IPS DF 6.9 (cell line): ENCODE results near the gene MACF1.

ENCODE experiments used
- DNase-seq: peaks from one replicate; pipeline ENCODE4 v3.0.0-alpha.2; 2013; ENCODE audit warnings: low read depth, low spot score
- H3K27ac ChIP-seq: one replicate; pipeline ENCODE4 v1.5.1; 2013; ENCODE audit warnings: low read length, control low read depth
- H3K27me3 ChIP-seq: 2 replicates; pipeline ENCODE4 v1.6.1; 2013; ENCODE audit warnings: mild to moderate bottlenecking, low read length; ENCODE audit not compliant: control insufficient read depth, insufficient read depth
- H3K36me3 ChIP-seq: 2 replicates; pipeline ENCODE4 v1.6.1; 2013; ENCODE audit warnings: low read length; ENCODE audit not compliant: control insufficient read depth, insufficient read depth
- H3K4me1 ChIP-seq: 2 replicates; pipeline ENCODE4 v1.6.1; 2013; ENCODE audit warnings: low read length; ENCODE audit not compliant: control insufficient read depth, insufficient read depth
- H3K4me3 ChIP-seq: 2 replicates; pipeline ENCODE4 v1.5.1; 2013; ENCODE audit warnings: mild to moderate bottlenecking, low read length
- H3K9me3 ChIP-seq: 2 replicates; pipeline ENCODE4 v1.6.1; 2013; ENCODE audit warnings: low read length, inconsistent platforms; ENCODE audit not compliant: control insufficient read depth, insufficient read depth
- WGBS: extraction: QIAGEN DNeasy Blood & Tissue Kit; methylation state at CpG from one replicate; pipeline ENCODE4 v1.1.7; 2013; ENCODE audit warnings: mixed read lengths, missing lambda C conversion rate; ENCODE audit not compliant: insufficient read length, insufficient coverage; 5-methylcytosine and 5-hydroxymethylcytosine counted together

MACF1 gene

GRCh38 chr1:39348278-39348677 is 143.8 kb downstream of the MACF1 start:
- no peak for DNase-seq
- no CpG with 5 or more reads among the region's 1 CpG for WGBS
- H3K9me3 ChIP-seq: no peaks in the 10 kb centered on the region
- no peaks in the 10 kb centered on the region for H3K4me1 ChIP-seq
- no peak overlapping the region for H3K4me3 ChIP-seq
- no peaks in the 10 kb centered on the region; the same call in 1 of the 2 replicates for H3K27me3 ChIP-seq
- no peak overlapping the region for H3K27ac ChIP-seq
- peaks cover 16% of the 10 kb centered on the region for H3K36me3 ChIP-seq

DNA sequence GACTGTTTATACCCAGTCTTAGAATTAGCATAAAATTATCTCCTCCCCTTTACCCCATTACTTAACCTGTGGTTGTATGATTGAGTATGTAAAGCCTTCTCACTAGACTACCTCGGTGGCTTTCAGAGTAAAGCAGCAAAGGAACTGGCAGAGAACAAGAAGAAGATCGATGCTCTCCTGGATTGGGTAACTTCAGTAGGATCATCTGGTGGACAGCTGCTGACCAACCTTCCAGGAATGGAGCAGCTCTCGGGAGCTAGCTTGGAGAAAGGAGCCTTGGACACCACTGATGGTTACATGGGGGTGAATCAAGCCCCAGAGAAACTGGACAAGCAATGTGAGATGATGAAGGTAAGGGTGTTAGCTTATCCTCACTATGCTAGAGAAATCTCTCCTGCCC is 148.4 kb downstream of the MACF1 start:
- WGBS: no CpG with 5 or more reads among the region's 3 CpGs
- peaks cover 27% of the 10 kb centered on the region for H3K36me3 ChIP-seq
- H3K4me1 ChIP-seq: no peaks in the 10 kb centered on the region
- H3K9me3 ChIP-seq: no peaks in the 10 kb centered on the region
- no peak for DNase-seq
- no peaks in the 10 kb centered on the region; the same call in 1 of the 2 replicates for H3K27me3 ChIP-seq
- H3K27ac ChIP-seq: no peak overlapping the region
- no peak overlapping the region for H3K4me3 ChIP-seq

DNA sequence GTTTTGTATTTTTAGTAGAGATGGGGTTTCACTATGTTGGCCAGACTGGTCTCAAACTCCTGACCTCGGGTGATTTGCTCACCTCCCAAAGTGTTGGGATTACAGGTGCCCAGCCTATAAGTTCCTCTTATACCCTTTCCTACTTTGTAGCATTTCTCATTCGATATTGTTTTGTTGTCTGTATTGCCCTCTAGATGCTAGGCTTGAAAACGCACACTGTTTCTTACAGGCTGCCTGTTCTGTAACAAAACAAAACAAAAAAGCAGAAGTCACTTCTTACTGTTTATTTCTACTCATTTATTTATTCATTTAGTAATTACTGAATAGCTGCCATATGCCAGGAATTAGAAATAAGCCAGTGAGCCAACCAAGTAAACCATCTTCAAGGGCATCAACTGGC is 150.1 kb downstream of the MACF1 start:
- DNase-seq: no peak
- no peaks in the 10 kb centered on the region for H3K27me3 ChIP-seq
- H3K36me3 ChIP-seq: peaks cover 30% of the 10 kb centered on the region
- H3K4me1 ChIP-seq: no peaks in the 10 kb centered on the region
- no peaks in the 10 kb centered on the region for H3K9me3 ChIP-seq
- no peak overlapping the region for H3K27ac ChIP-seq
- H3K4me3 ChIP-seq: no peak overlapping the region
- no CpG with 5 or more reads among the region's 3 CpGs for WGBS

DNA sequence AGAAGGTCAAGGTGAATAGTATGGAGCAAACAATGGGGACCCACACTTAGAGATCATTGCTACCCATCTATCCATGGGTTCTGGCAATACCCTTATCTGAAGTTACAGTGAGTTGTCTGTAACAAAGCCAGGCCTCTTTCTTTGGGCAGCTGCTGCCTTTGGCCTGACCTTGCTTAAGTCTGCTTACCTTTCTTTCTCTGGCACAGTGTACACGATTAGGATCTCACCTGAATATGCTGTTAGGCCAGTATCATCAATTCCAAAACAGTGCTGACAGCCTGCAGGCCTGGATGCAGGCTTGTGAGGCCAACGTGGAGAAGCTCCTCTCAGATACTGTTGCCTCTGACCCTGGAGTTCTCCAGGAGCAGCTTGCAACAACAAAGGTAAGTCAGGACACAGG is 154.0 kb downstream of the MACF1 start:
- H3K36me3 ChIP-seq: peaks cover 25% of the 10 kb centered on the region; the same call in 1 of the 2 replicates
- H3K4me3 ChIP-seq: no peak overlapping the region
- no peak for DNase-seq
- no peaks in the 10 kb centered on the region for H3K9me3 ChIP-seq
- H3K27ac ChIP-seq: no peak overlapping the region
- no CpG with 5 or more reads among the region's 2 CpGs for WGBS
- no peaks in the 10 kb centered on the region for H3K4me1 ChIP-seq
- H3K27me3 ChIP-seq: no peaks in the 10 kb centered on the region

GRCh38 chr1:39359028-39359570 is 154.6 kb downstream of the MACF1 start:
- H3K4me1 ChIP-seq: no peaks in the 10 kb centered on the region
- H3K9me3 ChIP-seq: no peaks in the 10 kb centered on the region
- no peak overlapping the region for H3K4me3 ChIP-seq
- peaks cover 25% of the 10 kb centered on the region; the same call in 1 of the 2 replicates for H3K36me3 ChIP-seq
- H3K27ac ChIP-seq: no peak overlapping the region
- no peaks in the 10 kb centered on the region for H3K27me3 ChIP-seq
- no peak for DNase-seq
- WGBS: no CpG with 5 or more reads among the region's 2 CpGs

GRCh38 chr1:39360731-39361130 is 156.2 kb downstream of the MACF1 start:
- no peaks in the 10 kb centered on the region for H3K4me1 ChIP-seq
- no peak overlapping the region for H3K4me3 ChIP-seq
- no peak overlapping the region for H3K27ac ChIP-seq
- no peaks in the 10 kb centered on the region for H3K9me3 ChIP-seq
- no peaks in the 10 kb centered on the region for H3K27me3 ChIP-seq
- WGBS: no CpG with 5 or more reads among the region's 1 CpG
- DNase-seq: no peak
- H3K36me3 ChIP-seq: peaks cover 20% of the 10 kb centered on the region; the same call in 1 of the 2 replicates

GRCh38 chr1:39361446-39361845 is 157.0 kb downstream of the MACF1 start:
- Histone ChIP-seq H3K36me3 (peaks cover 18% of the 10 kb centered on the region; the same call in 1 of the 2 replicates), H3K4me3 (no peak overlapping the region), H3K4me1 (no peaks in the 10 kb centered on the region), H3K9me3 (no peaks in the 10 kb centered on the region), H3K27me3 (no peaks in the 10 kb centered on the region), H3K27ac (no peak overlapping the region)
- DNase-seq: no peak
- no CpG with 5 or more reads among the region's 5 CpGs for WGBS

GRCh38 chr1:39363267-39363666 is 158.8 kb downstream of the MACF1 start:
- H3K9me3 ChIP-seq: no peaks in the 10 kb centered on the region
- H3K4me1 ChIP-seq: no peaks in the 10 kb centered on the region
- H3K36me3 ChIP-seq: peaks cover 9% of the 10 kb centered on the region; the same call in 1 of the 2 replicates
- no peaks in the 10 kb centered on the region for H3K27me3 ChIP-seq
- no peak overlapping the region for H3K4me3 ChIP-seq
- no peak for DNase-seq
- H3K27ac ChIP-seq: no peak overlapping the region
- 100% methylated on average over 1 of the region's 2 CpGs for WGBS

DNA sequence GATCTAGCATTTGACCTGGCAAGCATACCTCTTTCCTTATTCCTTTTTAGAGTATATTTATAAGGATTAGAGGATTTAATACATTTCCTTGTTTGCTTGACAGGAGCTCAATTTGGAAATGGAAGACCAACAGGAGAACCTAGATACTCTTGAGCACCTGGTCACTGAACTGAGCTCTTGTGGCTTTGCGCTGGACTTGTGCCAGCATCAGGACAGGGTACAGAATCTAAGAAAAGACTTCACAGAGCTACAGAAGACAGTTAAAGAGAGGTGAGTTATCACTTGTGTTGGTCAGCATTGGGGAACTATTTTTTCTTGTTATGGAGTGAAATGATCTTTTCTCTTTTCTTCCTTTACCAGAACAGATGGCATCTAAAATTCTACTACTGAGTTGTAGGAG is 163.6 kb downstream of the MACF1 start:
- no peaks in the 10 kb centered on the region for H3K4me1 ChIP-seq
- H3K27ac ChIP-seq: no peak overlapping the region
- H3K36me3 ChIP-seq: peaks cover 3% of the 10 kb centered on the region; the same call in 1 of the 2 replicates
- H3K4me3 ChIP-seq: no peak overlapping the region
- WGBS: no CpG with 5 or more reads among the region's 1 CpG
- DNase-seq: no peak
- no peaks in the 10 kb centered on the region for H3K9me3 ChIP-seq
- no peaks in the 10 kb centered on the region for H3K27me3 ChIP-seq

DNA sequence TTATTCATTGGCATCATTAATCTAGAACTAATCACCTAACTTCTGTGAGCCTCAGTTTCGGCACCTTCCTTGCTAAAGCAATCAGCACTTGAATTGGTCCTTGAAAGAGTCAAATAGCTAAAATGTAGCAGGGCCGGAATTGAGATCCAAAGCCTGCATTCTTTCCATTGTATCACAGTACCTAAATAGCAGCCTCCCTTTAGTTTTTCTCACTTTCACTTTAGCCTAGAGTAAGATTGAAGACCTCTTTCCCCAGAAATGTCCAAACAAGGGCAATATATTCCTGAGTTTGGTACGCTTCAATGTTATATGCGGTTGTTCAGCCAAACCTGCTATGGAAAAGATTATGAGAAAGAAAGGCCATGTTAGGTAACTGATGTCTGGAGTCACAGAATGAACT is 165.1 kb downstream of the MACF1 start:
- peaks cover 3% of the 10 kb centered on the region; the same call in 1 of the 2 replicates for H3K36me3 ChIP-seq

GRCh38 chr1:39370602-39371001 is 166.1 kb downstream of the MACF1 start:
- Histone ChIP-seq H3K36me3 (peaks cover 3% of the 10 kb centered on the region; the same call in 1 of the 2 replicates), H3K4me3 (no peak overlapping the region), H3K9me3 (no peaks in the 10 kb centered on the region), H3K27me3 (no peaks in the 10 kb centered on the region), H3K27ac (no peak overlapping the region), H3K4me1 (no peaks in the 10 kb centered on the region)
- no peak for DNase-seq
- no CpG with 5 or more reads among the region's 1 CpG for WGBS

More for the DNA sequence above, 165.1 kb downstream of the MACF1 start:
- WGBS: no CpG with 5 or more reads among the region's 4 CpGs
- H3K9me3 ChIP-seq: no peaks in the 10 kb centered on the region
- no peak overlapping the region for H3K4me3 ChIP-seq
- no peaks in the 10 kb centered on the region for H3K4me1 ChIP-seq
- DNase-seq: no peak
- no peak overlapping the region for H3K27ac ChIP-seq
- no peaks in the 10 kb centered on the region for H3K27me3 ChIP-seq
